Mesenteric fat pad (tissue), 1 donor: ENCODE results near the gene C6orf89. TPM values are rescaled to one million over a fixed set of nuclear protein-coding genes. Genes with fewer than 3 reads are reported as not detected.
"Not testable (repeated sequence)": the region's sequence is repeated elsewhere in the genome, so short reads cannot be mapped to it uniquely, and the experiment has no call there.

ENCODE experiments used
- DNase-seq: peaks from one replicate; pipeline ENCODE4 v3.0.0-alpha.2; 2020; ENCODE audit warnings: low spot score
- total RNA-seq: library from RNA; stranded (reverse); fragmentation: NEBNext Ultra II Directional; extraction: Animal tissue kit (Norgen Biotek cat#: 25700); gene quantifications from one replicate; pipeline ENCODE4 v1.2.1, GENCODE V29; 2021
- donor health status: DM: yes; HTN: yes; CAD: no.

Gene C6orf89
- total RNA-seq, 1 donor from 2014 or later: 61.6 TPM

- no peak for DNase-seq
Observed at GRCh38 chr6:36886950-36887618, 1.3 kb downstream of the C6orf89 start.

- DNase-seq: no peak
Observed at GRCh38 chr6:36888115-36888643, 2.4 kb downstream of the C6orf89 start.

- no peak for DNase-seq
Observed at GRCh38 chr6:36888654-36889481, 3.1 kb downstream of the C6orf89 start.

- no peak for DNase-seq
Observed at GRCh38 chr6:36890112-36890663, 4.4 kb downstream of the C6orf89 start.

GRCh38 chr6:36891153-36891552 lies 5.4 kb downstream of the C6orf89 start:
- DNase-seq: not testable (repeated sequence)

- DNase-seq: no peak
Observed at GRCh38 chr6:36893976-36894932, 8.5 kb downstream of the C6orf89 start.

- no peak for DNase-seq
Observed at GRCh38 chr6:36897609-36898008, 11.9 kb downstream of the C6orf89 start.

- DNase-seq: no peak
Observed at GRCh38 chr6:36904114-36904513, 18.4 kb downstream of the C6orf89 start.

GRCh38 chr6:36904851-36905393 lies 19.2 kb downstream of the C6orf89 start:
- no peak for DNase-seq

GRCh38 chr6:36906539-36907325 lies 21.0 kb downstream of the C6orf89 start:
- no peak for DNase-seq

GRCh38 chr6:36907781-36908180 lies 22.0 kb downstream of the C6orf89 start:
- no peak for DNase-seq

- no peak for DNase-seq
Observed at GRCh38 chr6:36908747-36909146, 23.0 kb downstream of the C6orf89 start.

GRCh38 chr6:36912030-36912454 lies 26.3 kb downstream of the C6orf89 start:
- no peak for DNase-seq

GRCh38 chr6:36912586-36912985 lies 26.8 kb downstream of the C6orf89 start:
- DNase-seq: no peak

GRCh38 chr6:36913082-36913481 lies 27.3 kb downstream of the C6orf89 start:
- no peak for DNase-seq

- DNase-seq: no peak
Observed at GRCh38 chr6:36914227-36914794, 28.6 kb downstream of the C6orf89 start.

- DNase-seq: no peak
Observed at GRCh38 chr6:36915599-36915998, 29.8 kb downstream of the C6orf89 start.

- DNase-seq: no peak
Observed at GRCh38 chr6:36916126-36916525, 30.4 kb downstream of the C6orf89 start.

GRCh38 chr6:36917541-36918193 lies 31.9 kb downstream of the C6orf89 start:
- no peak for DNase-seq
